ENCODE results near the gene SH3GL3. TPM values are rescaled to one million over a fixed set of nuclear protein-coding genes. Genes with fewer than 3 reads are reported as not detected.
A peak's percentile ranks its signal among the peaks of the same experiment; 100 is the strongest.

SH3GL3 gene
- total RNA-seq, 1 experiment from 2014 or later = not detected

GRCh38 chr15:83565553-83566159 is 118.5 kb downstream of the SH3GL3 start:
- Mint-ChIP-seq H3K27ac (ENCODE audit: unreplicated experiment) (no peak overlapping the region), H3K4me1 (ENCODE audit: low read depth, unreplicated experiment) (no peaks in the 10 kb centered on the region), H3K9me3 (ENCODE audit: unreplicated experiment) (no peaks in the 10 kb centered on the region), H3K27me3 (ENCODE audit: insufficient read depth, unreplicated experiment) (peaks cover 3% of the 10 kb centered on the region), H3K4me3 (ENCODE audit: unreplicated experiment) (no peak overlapping the region), H3K36me3 (ENCODE audit: insufficient read depth, unreplicated experiment) (no peaks in the 10 kb centered on the region)
- no peak overlapping the region for H3K4me3 ChIP-seq (ENCODE audit: low read depth, low read length)
- H3K4me1 ChIP-seq = no peaks in the 10 kb centered on the region
- intact Hi-C loops (cut with micrococcal nuclease; ENCODE audit: unreplicated experiment) = loop anchor here (1.0 to 5.0 kb wide), 3 partner anchors 182 to 470 kb away; no protein-coding TSS in a partner anchor
- no peaks in the 10 kb centered on the region for H3K27me3 ChIP-seq (replicated peaks; ENCODE audit: control insufficient read depth, insufficient read depth, low read length)
- H3K36me3 ChIP-seq (ENCODE audit: control insufficient read depth, insufficient read depth, low read length) = no peaks in the 10 kb centered on the region
- POLR2A ChIA-PET = no interaction called here
- H3K9me3 ChIP-seq = no peaks in the 10 kb centered on the region
- no TSS peak for BruUV-seq (replicated peaks)
- CTCF ChIA-PET = interaction anchor here (1.3 kb wide), 1 partner anchor 181 kb away, joined by 4 read pairs; no protein-coding TSS in a partner anchor
- peak in 1 of 2 experiments; percentile 28 for DNase-seq
- peak; percentile 54 to 64 for TF ChIP-seq CTCF (IDR thresholded peaks at IDR 0.05; ENCODE audit: insufficient read depth in 1 of 2, low read depth in 1 of 2, low read length in 1 of 2, severe bottlenecking in 1 of 2, unreplicated experiment in 1 of 2)

GRCh38 chr15:83567318-83567717 is 120.2 kb downstream of the SH3GL3 start:
- CTCF ChIA-PET = interaction anchor here (0.6 to 1.0 kb wide), 2 partner anchors 8 to 102 kb away, joined by 3 to 11 read pairs; no protein-coding TSS in a partner anchor
- BruUV-seq (replicated peaks) = no TSS peak
- Histone ChIP-seq H3K4me1 (no peaks in the 10 kb centered on the region), H3K4me3 (ENCODE audit: low read depth, low read length) (no peak overlapping the region), H3K9me3 (no peaks in the 10 kb centered on the region), H3K27me3 (replicated peaks; ENCODE audit: control insufficient read depth, insufficient read depth, low read length) (no peaks in the 10 kb centered on the region), H3K36me3 (ENCODE audit: control insufficient read depth, insufficient read depth, low read length) (no peaks in the 10 kb centered on the region)
- Mint-ChIP-seq H3K4me3 (ENCODE audit: unreplicated experiment) (no peak overlapping the region), H3K4me1 (ENCODE audit: low read depth, unreplicated experiment) (no peaks in the 10 kb centered on the region), H3K36me3 (ENCODE audit: insufficient read depth, unreplicated experiment) (no peaks in the 10 kb centered on the region), H3K27me3 (ENCODE audit: insufficient read depth, unreplicated experiment) (peaks cover 3% of the 10 kb centered on the region), H3K27ac (ENCODE audit: unreplicated experiment) (no peak overlapping the region), H3K9me3 (ENCODE audit: unreplicated experiment) (no peaks in the 10 kb centered on the region)
- TF ChIP-seq CTCF (IDR thresholded peaks at IDR 0.05; ENCODE audit: insufficient read depth in 1 of 2, low read depth in 1 of 2, low read length in 1 of 2, severe bottlenecking in 1 of 2, unreplicated experiment in 1 of 2) = no peak
- POLR2A ChIA-PET = no interaction called here
- DNase-seq = no peak
- intact Hi-C loops (cut with micrococcal nuclease; ENCODE audit: unreplicated experiment) = loop anchor here (5.0 kb wide), 1 partner anchor 180 kb away; no protein-coding TSS in a partner anchor

- no peak overlapping the region for H3K27ac Mint-ChIP-seq (ENCODE audit: unreplicated experiment)
- POLR2A ChIA-PET = no interaction called here
- no peaks in the 10 kb centered on the region for H3K36me3 Mint-ChIP-seq (ENCODE audit: insufficient read depth, unreplicated experiment)
- intact Hi-C loops (cut with micrococcal nuclease; ENCODE audit: unreplicated experiment) = loop anchor here (5.0 kb wide), 1 partner anchor 178 kb away; no protein-coding TSS in a partner anchor
- Histone ChIP-seq H3K27me3 (replicated peaks; ENCODE audit: control insufficient read depth, insufficient read depth, low read length) (no peaks in the 10 kb centered on the region), H3K4me1 (no peaks in the 10 kb centered on the region), H3K9me3 (no peaks in the 10 kb centered on the region), H3K4me3 (ENCODE audit: low read depth, low read length) (no peak overlapping the region), H3K36me3 (ENCODE audit: control insufficient read depth, insufficient read depth, low read length) (no peaks in the 10 kb centered on the region)
- no peak for DNase-seq
- peaks cover 2% of the 10 kb centered on the region for H3K27me3 Mint-ChIP-seq (ENCODE audit: insufficient read depth, unreplicated experiment)
- no peak for TF ChIP-seq CTCF (IDR thresholded peaks at IDR 0.05; ENCODE audit: insufficient read depth in 1 of 2, low read depth in 1 of 2, low read length in 1 of 2, severe bottlenecking in 1 of 2, unreplicated experiment in 1 of 2)
- CTCF ChIA-PET = interaction anchor here (0.7 kb wide), 1 partner anchor 145 kb away, joined by 3 read pairs; no protein-coding TSS in a partner anchor
- H3K4me1 Mint-ChIP-seq (ENCODE audit: low read depth, unreplicated experiment) = no peaks in the 10 kb centered on the region
- no peaks in the 10 kb centered on the region for H3K9me3 Mint-ChIP-seq (ENCODE audit: unreplicated experiment)
- H3K4me3 Mint-ChIP-seq (ENCODE audit: unreplicated experiment) = no peak overlapping the region
- no TSS peak for BruUV-seq (replicated peaks)
These were observed 122.2 kb downstream of the SH3GL3 start for GRCh38 chr15:83569341-83569740.

Data from Caco-2 (cell line).